ENCODE results near the gene TSPAN18.
A peak's percentile ranks its signal among the peaks of the same experiment; 100 is the strongest.
"Not testable (repeated sequence)": the region's sequence is repeated elsewhere in the genome, so short reads cannot be mapped to it uniquely, and the experiment has no call there.

TSPAN18 gene

DNA sequence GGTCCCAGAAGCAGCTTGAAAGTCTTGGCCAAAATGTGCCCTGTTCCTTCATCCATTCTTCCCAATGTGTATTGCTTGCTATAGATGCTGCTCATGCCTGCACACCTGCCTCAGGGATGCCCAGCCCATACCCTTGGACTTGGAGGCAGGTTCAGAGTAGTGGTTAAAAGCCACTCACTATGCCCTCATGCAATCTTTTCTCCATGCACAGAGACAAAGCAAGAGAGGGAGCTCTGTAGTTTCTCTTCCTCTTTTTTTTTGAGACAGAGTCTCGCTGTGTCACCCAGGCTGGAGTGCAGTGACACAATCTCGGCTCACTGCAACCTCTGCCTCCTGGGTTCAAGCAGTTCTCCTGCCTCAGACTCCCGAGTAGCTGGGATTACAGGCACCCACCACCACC, 144.9 kb downstream of the TSPAN18 start:
- DNase-seq, result not testable (repeated sequence)

DNA sequence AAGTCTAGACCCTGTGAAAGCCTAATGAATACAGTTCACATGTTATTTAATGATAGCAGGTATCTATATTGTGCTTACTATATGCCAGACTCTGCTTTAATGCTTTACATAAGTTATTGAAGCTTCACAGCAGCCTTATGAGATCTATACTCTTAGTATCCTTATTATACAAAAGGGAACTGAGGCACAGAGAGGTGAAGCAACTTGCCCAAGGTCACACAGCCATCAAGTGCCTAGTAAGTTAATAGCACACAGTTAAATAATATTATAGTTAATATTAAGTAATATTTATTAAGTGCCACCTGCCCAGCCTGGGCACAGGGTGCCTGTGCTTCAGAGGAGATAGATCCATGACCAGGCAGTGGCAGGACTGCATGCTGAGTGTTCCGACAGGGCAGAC, 145.8 kb downstream of the TSPAN18 start:
- DNase-seq, result no peak

DNA sequence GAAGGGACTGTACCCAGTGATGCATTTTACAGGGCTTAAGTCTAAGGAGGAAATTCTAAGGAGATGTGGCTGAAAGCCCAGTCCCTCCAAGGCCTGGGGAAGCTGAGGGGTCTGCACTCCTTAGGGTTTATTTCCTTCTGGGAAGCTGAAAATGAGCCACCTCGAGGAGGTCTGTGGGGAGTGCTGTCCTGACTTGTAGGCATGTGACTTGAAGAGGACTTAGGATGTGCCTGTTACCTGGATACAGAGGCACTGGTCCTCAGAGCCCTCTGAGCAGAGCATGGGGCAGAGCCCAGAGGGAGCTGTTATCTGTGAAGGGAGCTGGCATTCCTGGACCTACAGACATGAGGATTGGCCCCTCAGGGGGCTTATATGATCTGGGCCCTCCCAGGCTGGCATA, 146.8 kb downstream of the TSPAN18 start:
- no peak for DNase-seq

DNA sequence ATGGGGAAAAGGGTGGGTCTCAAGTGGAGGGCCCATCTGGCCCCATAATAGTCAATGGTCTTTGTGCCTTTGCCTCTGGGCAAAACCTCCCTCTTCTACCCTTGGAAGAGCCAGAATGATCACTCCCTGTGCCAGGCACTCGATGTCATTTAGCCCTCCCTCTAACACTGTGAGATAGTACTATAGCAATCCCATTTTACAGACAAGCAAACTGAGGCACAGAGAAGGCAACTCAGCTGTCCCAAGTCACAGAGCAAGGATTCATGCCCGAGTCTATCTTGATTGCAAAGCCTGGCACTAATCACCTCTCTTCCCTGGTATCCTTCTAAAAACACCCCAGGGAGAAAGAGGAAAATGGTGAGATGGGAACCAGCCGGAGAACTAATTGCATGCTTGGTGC, 147.5 kb downstream of the TSPAN18 start:
- DNase-seq, result no peak

DNA sequence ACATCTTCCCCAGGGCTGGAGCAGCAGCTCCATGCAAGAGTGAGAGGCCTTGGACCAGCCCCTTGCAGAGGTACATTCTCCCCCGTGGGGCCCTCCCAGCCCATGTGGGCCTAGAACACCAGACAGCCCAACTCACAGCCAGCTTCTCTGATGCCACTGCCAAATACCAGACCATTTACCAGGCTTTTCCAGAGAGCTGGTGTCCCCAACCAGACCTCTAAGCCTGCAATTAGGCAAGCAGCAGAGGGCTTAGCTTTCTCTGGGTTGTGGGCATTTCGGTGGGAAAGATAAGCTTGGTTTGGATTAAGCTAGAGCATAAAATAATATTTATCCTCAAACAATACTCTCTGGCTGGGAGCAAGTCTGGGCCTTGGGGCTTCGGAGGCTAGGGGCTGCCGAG, 148.3 kb downstream of the TSPAN18 start:
- no peak for DNase-seq

DNA sequence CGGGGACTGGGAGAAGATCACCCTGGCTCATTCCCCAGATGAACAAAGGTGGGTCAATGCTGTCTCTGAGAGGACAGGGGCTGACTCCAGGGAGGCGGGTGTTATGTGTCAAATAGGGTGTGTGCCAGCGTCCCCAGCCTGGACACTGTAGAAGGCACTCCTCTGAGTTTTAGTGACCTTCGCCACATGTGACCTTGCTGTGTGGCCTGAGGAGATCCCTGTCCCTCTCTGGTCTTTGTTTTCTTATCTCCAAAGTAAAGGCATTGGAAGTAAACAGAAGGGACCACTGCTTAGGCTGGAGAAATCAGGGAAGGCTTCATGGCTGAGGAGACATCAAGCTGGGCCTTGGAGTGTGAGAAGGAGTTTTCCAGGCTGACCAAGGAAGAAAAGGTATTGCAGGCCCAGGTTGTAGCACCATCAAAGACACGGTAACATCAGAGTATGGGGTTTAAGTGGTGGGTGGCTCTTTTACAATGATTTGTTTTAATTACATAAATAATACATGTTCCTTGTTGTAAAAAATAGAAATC, 149.5 kb downstream of the TSPAN18 start:
- DNase-seq, result no peak

DNA sequence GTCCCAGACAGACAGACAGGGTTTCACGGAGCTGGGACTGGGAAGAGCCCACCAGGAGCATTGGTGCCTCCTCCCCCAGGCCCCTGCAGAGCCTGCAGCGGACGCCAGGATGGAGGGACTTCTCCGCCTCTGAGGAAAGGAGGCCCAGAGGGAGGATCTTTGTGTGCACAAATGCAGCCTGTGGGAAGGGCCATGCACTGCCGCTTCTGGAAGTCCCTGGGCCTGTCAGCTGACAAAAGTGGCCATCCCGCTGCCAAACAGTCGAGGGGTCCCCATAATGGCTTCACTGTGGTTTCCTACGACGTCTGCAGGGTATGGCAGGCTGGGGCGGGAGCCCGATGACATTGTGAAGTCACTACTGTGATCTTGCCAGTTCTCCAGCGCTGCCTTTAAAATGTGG, 150.1 kb downstream of the TSPAN18 start:
- DNase-seq, result no peak

DNA sequence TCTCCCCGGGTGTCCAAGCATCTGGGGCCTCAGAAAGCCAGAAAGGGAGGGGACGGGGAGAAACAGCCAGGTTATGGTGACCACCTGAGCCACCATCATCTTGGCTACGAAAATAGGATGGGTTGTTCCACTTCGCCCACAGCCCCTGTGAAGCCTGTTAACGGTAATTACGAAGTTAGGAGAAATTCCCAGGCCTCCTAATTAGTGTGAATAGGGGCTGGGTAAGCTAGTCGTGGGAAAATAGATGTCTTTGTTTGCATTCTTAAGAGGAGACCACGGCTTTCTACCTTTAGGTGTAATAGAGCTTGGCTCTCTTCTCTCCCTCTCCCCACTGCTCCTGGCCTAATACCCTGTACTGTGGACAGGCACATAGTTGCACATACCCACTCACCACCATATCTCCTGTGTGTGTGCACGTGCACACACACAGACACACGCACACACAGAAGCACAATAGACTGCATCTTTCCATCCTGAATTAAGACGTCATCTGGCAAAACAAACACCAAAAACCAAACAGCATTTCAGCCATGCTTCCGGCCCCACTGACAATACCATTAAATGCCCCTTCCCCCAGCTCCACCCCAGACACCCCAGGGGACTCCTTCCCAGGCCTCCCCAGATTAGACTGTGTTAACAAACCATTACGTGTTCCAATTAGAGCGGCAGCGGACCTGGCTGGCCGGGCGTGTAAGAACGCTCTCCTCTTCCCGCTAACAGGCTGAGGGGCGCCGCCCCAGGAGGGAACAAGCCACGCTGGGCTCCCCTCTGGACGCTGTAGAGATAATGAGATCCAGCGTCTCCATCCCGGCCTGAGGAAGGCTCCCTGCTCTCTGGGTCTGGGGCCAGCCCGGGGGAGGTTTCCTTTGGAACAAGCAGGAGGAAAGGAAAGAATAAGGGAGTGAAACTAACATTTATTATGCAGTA, 151.1 kb downstream of the TSPAN18 start:
- DNase-seq, result peak; percentile 76

DNA sequence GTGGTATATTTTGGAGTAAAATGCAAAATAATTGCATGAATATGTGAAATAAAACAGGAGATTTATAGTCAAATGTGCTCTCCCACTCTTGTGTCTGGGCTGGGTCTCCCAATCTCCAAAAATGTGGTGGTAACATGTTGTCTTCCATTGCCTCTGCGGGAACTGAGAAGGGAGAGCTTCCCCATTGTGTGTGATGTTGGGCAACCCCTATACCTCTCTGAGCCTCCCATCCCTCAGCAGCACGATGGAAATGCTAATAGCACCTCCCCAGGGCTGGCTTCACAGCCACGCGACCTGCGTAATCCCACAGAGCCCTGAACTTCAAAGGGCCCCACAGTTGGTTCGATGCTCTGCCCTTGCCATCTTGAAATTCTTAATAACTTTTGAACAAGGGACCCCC, 151.9 kb downstream of the TSPAN18 start:
- no peak for DNase-seq

DNA sequence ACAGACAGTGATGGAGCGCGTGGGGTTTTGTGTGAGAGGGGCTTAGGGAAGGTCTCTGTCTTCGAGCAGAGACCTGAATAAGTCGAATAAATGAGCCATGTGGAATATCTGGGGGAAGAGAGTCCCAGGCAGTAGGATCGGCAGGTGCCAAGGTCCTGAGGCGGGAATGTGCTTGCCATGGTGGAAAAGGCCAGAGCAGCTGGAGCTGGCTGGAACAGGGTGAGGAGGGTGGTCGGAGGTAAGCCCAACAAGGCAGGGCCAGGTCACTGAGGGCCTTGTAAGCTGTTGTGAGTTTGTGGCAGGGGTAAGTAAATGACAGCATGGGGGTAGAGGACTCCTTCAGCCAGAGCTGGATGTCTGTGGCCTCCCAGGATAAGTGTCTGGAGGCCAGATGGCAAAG, 152.7 kb downstream of the TSPAN18 start:
- DNase-seq, result no peak

DNA sequence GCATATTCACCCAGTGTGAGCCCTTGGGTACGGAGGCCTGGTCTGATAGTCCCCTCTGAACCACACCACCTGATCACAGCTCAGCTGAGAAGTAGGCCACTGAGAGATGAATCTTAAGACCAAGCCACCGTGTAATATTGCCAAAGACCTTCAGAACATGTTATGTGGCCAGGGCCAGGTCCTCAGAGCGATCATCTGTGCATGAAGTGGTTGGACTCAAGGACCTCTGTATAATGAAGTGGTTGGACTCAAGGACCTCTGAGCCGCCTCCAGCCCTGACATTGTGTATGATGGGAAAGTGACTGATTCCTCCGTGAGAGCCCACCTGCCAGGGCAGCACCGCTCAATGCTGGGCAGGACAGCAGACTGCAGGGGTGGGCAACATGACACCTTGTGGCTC, 153.7 kb downstream of the TSPAN18 start:
- DNase-seq, result no peak

DNA sequence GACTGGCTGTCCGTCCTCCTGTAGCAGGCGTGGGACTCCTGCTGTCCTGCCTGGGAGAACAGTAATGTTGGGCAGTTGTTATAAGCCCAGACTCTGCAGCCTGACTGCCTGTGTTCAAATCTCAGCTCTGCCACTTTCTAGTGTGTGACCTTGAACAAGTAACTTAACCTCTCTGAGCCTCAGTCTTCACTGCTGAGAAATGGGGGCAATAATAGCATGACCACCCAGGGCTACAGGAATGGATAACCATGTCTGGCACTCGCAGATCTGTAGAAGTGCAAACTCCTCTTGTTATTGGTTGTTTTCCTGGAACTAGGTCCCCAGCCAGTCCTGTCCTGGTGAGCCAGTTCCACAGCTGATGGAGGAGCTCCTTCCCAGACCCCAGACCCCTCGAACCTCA, 154.2 kb downstream of the TSPAN18 start:
- no peak for DNase-seq

DNA sequence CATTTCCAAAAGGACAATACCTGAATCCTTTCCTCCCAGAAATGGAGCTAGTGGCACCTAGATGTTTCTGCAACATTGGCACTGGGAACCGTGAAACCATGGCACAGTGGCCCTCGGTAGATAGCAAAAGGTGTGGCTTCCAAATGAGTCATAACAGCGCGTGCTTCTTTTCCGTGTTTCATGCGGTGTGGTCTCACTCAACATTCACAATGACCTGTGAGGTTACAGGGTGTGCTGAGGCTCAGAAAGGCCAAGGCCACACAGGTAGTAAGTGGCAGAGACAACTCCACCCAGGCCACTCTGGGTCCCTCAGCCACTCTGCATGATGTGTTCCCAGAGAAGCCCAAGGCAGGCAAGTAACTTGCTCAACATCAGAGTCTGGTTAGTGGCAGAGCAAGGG, 156.5 kb downstream of the TSPAN18 start:
- no peak for DNase-seq

DNA sequence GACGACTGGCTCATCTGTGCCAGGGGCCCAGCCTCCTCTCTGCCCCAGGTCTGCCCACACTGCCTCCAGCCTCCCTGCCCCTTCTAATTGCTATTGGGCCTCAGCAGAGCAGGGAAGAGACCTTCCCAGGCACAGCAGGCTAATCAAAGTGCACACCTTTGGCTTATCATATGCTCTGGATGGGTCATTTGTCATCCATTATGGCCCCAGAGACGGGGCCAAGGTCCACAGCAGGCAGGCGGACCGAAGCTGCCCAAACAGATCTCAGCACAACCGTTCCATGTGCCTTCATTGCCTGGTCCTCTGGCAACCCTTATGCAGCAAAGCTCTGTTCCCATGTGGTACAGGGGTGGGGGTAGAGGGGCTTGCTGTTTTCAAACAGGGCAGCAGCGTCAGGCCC, 157.3 kb downstream of the TSPAN18 start:
- DNase-seq, result no peak

DNA sequence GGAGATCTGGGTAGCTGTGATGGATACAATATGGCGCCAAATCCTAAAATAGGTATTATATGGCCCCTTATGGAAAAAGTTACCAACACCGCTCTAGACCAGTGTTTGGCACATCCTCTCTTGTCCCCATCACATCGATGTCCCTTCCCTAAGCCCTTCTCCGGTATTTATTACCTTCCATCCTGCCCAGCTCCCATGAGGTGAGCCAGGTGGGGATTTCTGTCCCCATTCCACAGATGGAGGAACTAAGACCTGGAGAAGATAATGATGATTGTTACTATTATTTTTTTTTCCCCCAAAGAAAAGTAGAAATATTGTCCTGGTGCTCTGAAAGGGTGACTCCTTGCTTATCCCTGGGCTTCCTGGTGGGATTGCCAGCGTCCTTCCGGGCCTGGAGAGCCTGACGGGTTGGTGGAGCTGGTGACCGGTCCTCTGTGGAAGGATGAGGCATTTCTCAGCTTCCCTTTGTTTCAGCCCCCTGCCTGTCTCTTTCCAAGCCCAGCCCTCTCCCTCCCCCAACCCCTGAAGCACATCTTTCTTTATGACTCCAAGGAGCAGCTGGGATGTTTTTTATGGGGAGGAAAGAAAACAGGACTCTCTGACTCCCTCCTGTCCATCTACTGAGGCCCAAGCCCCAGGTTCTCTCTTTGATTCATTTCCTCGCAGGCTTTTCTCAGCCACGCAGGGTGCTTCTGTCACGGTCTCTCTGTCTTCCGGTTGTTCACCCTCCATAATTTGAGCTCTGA, 158.5 kb downstream of the TSPAN18 start:
- peak; percentile 28 for DNase-seq

DNA sequence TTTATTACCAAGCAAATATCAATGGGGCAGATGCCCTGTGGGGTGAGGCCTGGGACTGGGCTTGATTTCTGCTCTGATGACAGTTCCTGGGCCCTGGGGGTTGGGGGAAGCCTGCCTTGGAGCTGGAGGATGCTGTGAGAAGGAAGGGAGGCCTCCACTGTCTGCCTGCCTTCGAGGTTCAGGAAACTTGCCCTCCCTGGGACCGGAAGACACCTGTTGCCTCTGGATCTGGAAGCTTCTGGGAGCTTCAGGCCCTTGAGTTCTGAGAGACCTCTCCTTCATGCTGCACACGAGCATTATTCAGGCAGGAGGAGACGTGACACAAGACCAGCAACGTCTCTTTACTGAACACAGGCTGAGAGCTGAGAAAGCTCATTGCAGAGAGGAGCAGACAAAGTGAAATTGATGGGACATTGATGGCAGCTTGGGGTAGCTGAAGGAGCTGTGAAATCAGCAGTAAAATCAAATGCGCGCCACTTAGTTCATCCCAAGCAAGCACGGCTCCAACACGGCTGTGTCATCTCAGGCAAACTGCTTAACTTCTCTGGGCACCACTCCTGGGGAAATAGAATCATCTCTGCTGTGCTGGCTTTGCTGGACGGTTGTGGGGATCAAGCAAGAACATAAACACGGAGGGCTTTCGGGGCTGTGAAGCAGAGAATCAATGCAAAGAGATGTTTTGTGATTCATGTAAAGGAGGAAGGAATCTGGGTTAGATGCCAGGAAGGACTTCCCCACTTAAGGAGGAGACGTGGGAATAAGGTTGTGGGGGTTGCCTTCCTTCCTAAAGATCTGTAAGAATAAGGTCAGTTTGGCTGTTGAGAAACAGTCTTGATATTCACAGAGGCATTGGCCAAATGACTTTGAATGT, 159.4 kb downstream of the TSPAN18 start:
- peak; percentile 20 for DNase-seq

DNA sequence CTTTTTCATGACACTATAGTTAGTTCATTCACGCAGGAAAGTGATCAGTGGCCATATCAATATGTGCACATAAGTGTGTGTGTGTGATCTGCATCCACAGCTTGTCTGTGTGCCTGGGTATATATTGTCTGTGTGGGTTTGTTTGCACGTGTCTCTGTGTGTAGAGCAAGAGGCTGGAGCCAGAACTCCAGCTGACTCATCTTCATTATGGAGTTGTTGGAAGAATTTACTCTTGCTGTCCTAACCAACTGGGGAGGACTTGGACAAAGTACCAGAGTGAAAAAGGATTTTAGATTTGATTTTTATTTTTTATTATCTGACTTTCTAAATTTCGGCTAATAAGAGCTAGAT, 160.0 kb downstream of the TSPAN18 start:
- DNase-seq, result peak; percentile 79

DNA sequence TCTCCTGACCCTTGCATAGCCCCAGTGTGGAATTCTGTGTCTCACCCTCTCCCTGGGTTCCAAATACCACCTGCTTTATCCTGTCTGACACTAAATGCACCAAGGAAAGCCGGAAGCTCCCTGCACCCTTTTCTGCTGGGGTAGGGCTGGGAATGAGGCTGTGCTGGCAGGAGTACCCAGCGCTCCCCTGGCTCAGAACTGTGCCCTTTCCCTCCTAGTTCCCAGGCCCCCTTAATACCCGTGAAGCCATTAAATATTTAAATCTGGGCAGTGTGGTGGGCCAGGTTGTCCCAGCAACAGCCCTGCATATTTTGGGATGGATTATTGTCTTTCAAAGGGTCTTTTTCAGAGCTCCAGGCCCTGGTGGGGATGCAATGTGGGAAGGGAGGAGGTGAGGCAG, 160.9 kb downstream of the TSPAN18 start:
- no peak for DNase-seq

DNA sequence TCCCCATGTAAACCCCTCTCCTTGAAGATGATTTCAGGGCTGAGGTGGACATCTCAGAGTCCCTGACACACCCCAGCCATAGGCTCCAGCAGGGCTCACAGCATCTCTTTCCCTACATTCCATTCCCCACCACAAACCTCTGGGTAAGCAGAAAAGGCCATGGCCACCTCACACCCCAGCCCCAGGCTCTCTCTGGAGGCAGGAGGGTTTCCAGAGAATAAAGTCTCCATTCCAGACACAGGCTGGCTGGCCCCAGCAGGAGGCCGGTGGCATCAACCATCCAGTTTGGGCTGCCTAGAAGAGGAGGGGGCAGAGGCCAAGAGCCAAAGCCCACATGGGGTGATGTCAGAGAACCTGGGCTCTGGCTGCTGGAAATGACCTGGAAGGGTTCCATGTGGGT, 162.5 kb downstream of the TSPAN18 start:
- DNase-seq, result peak; percentile 79

DNA sequence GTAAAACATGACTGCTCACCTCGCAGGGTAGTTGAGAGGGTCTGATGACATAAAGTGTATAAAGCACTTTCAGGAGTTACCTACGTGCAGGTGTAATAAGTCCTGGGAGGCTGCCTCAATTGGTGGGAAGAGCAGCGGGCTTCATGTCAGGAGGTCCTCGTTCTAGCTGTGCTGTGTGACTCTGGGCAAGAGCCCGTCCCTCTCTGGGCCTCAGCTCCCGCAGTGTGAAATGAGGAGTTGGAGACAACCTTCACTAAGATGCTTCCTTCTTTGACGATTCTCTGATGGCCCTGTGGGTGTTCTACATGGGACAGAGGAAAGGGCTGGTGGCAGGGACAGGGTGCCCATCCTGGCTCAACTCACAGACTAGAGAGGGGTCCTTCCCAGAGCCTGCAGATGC, 166.1 kb downstream of the TSPAN18 start:
- DNase-seq, result no peak

DNA sequence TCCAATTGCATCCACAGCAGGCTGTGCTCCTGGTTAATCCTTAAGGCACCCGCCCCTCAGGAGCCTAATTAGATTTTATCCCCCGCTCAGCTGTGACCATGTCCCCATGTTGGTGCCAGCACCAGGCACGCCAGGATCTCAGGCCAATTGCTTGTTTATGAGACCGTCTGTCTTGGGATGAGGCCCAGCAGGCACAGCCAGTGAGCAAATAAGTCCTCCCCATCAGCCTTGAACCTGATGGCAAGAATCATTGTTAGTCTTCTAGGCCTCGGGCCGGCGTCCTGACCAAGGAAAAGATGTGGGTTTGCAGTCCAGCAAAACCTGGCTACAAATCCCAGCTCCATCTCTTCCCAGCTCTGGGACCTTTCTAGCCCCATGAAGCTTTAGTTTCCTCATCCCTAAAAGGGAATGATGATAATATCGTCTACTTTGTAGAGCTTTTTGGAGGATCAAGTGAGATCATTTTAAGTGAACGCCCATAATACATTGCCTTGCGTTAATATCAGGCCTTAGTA, 166.6 kb downstream of the TSPAN18 start:
- no peak for DNase-seq

DNA sequence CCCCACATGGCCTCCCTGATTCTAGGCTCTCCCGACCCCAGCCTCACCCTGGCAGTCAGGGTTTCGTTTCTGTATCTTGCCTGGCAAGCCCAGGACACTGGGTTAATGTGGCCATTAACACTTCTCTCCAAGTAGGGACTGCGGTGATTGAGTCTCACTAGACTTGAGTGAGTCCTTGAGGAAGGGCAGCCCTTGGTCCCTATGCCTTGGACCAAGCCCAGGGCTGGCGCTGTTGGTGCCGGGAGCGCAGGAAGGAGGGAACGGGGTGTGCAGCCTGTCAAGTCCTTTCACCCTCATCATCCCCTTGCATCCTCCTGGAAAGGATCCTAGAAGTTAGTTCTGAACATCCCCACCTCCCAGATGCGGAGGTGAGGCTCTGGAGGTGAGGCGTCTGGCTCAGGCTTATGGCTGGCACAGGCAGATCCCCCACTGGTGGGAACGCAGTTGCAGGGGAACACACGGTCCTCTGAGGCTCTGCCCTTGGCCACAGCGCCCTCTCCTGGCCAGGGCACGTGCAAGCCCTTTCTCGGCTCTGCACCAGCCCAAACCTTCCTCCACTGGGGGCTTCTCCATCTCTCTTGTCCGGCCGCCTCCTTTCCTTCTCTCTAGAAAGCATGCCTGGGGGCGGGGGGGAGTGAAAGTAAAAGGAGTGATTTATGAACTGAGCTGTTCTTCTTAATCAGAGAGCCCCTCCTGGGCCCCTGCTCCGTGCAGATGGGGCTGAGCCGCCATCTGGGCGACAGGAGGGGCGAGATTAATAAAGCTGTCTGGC, 167.3 kb downstream of the TSPAN18 start:
- DNase-seq, result peak; percentile 67

Data from fibroblast of skin of back (primary cell).